Measurements from ENCODE around the gene RALA. TPM values are rescaled to one million over a fixed set of nuclear protein-coding genes. Genes with fewer than 3 reads are reported as not detected.

The RALA gene
- total and polyA plus RNA-seq, 11 donors: 13.5 to 37.1 (median 23.4) TPM

GRCh38 chr7:39754326-39755120 lies 131.2 kb downstream of the RALA start:
- intact Hi-C loops (cut with DNase I): loop anchor here in 1 of 10 donors (10.0 kb wide), 1 partner anchor 70 kb away; no protein-coding TSS in a partner anchor
- WGBS, 4 donors: 81 to 85% (median 82%) methylated on average over 16 to 17 of the region's 17 CpGs
- no peaks in the 10 kb centered on the region for H3K9me3 ChIP-seq
- H3K4me1 ChIP-seq: peaks cover 0 to 11% (median 1%) of the 10 kb centered on the region in 12 donors
- no peaks in the 10 kb centered on the region for H3K36me3 ChIP-seq
- no peak for DNase-seq
- no peaks in the 10 kb centered on the region for H3K27me3 ChIP-seq
- TF ChIP-seq CTCF (IDR thresholded peaks at IDR 0.05) (no peak), POLR2A (IDR thresholded peaks at IDR 0.05) (no peak)
- no peak for ATAC-seq
- H3K27ac ChIP-seq: no peak overlapping the region
- H3K4me3 ChIP-seq: no peak overlapping the region

GRCh38 chr7:39757604-39758003 lies 134.2 kb downstream of the RALA start:
- intact Hi-C loops (cut with DNase I): loop anchor here in 1 of 10 donors (10.0 kb wide), 1 partner anchor 67 kb away; no protein-coding TSS in a partner anchor
- WGBS, 4 donors: 55 to 71% (median 59%) methylated on average over 4 of the region's 4 CpGs
- no peak for ATAC-seq
- Histone ChIP-seq H3K36me3 (no peaks in the 10 kb centered on the region), H3K27ac (peak overlapping the region in 8 of 12 donors; percentile 2 to 55 (median 44)), H3K9me3 (no peaks in the 10 kb centered on the region), H3K27me3 (no peaks in the 10 kb centered on the region), H3K4me3 (no peak overlapping the region), H3K4me1 (peaks cover 0 to 11% (median 1%) of the 10 kb centered on the region in 12 donors)
- no peak for TF ChIP-seq CTCF (IDR thresholded peaks at IDR 0.05)
- no peak for TF ChIP-seq POLR2A (IDR thresholded peaks at IDR 0.05)
- no peak for DNase-seq

Other genes starting within 250 kb of the RALA start
- gene YAE1, start 57.2 kb upstream of the RALA start, total RNA-seq: 10 to 100 TPM in 8 of 9 donors, 1 to 10 TPM in 1; 8.4 to 19.5 (median 16.1) TPM
- gene YAE1, start 57.2 kb upstream of the RALA start, polyA plus RNA-seq: 10 to 100 TPM; 22.7 to 27.7 TPM